GM12878 (cell line): ENCODE data around the gene GALNT9.

Experiments
- CEBPB ChIP-seq, 2 experiments: fragments of 150-350 bp in 1 of 2; IDR thresholded peaks; 2 replicates each; pipeline ENCODE4 v1.6.1; 2012 to 2014; ENCODE audit warnings: low read depth in 2 of 2, low read length in 2 of 2, borderline replicate concordance in 1 of 2, inconsistent platforms in 1 of 2
- EP300 ChIP-seq, 2 experiments: fragments of 150-350 bp in 1 of 2; IDR thresholded peaks; 2 replicates each; pipeline ENCODE4 v1.6.1; 2011 to 2012; ENCODE audit warnings: low read depth in 2 of 2, low read length in 2 of 2, borderline replicate concordance in 1 of 2, improper control_type of control experiment in 1 of 2, inconsistent platforms in 1 of 2; ENCODE audit not compliant: control insufficient read depth in 1 of 2
- MAX ChIP-seq: IDR thresholded peaks from 2 replicates; pipeline ENCODE4 v1.6.1; 2012; ENCODE audit warnings: low read depth, low read length, improper control_type of control experiment

DNA sequence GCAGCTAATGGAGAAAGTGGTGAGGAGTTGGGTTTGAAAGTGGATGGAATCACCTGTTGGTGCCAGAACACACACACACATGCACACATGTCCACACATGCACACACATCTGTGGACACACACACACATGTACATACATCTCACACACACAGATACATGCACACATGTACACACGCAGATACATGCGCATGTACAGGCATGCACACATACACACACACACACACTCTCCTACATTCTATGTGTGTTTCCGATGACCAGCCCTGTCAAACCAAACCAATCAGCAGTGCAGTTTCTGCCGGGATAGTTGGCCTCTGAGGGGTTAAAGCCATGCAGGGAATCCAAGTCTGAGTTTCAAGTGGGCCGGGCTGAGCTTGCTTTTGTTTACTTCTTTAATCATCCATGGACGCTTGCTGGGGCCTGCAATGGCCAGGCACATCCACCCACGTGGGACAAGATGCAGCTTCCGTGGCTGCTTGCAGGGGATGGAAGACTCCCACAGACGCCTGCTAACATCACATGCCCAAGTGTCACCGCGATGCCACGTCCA is 52.5 kb downstream of the GALNT9 start:
- TF ChIP-seq MAX (no peak), CEBPB (IDR thresholded peaks at IDR 0.05; ENCODE audit: borderline replicate concordance in 1 of 2, low read depth in 2 of 2, low read length in 2 of 2) (no peak), EP300 (IDR thresholded peaks at IDR 0.05; ENCODE audit: borderline replicate concordance in 1 of 2, control insufficient read depth in 1 of 2, low read depth in 2 of 2, low read length in 2 of 2) (no peak)
